GM19193 (cell line): ENCODE data around the gene TIMM10.

Experiments
- POLR2A ChIP-seq: IDR thresholded peaks from 4 replicates; pipeline ENCODE4 v1.6.1; 2011; ENCODE audit not compliant: insufficient read depth, insufficient read length; ENCODE audit errors: extremely low read depth

Gene TIMM10

GRCh38 chr11:57547854-57548377, 17.4 kb upstream of the TIMM10 start:
- TF ChIP-seq POLR2A, result no peak

GRCh38 chr11:57546869-57547475, 16.4 kb upstream of the TIMM10 start:
- TF ChIP-seq POLR2A, result no peak

GRCh38 chr11:57546451-57546850, 15.9 kb upstream of the TIMM10 start:
- TF ChIP-seq POLR2A, result no peak

GRCh38 chr11:57545883-57546282, 15.3 kb upstream of the TIMM10 start:
- no peak for TF ChIP-seq POLR2A

GRCh38 chr11:57544566-57544965, 14.0 kb upstream of the TIMM10 start:
- TF ChIP-seq POLR2A, result no peak

GRCh38 chr11:57543593-57543992, 13.0 kb upstream of the TIMM10 start:
- no peak for TF ChIP-seq POLR2A

- TF ChIP-seq POLR2A, result no peak
These were observed 12.0 kb upstream of the TIMM10 start for GRCh38 chr11:57542582-57542981.

- TF ChIP-seq POLR2A, result no peak
These were observed 10.6 kb upstream of the TIMM10 start for GRCh38 chr11:57541169-57541568.

GRCh38 chr11:57539342-57539741, 8.8 kb upstream of the TIMM10 start:
- TF ChIP-seq POLR2A, result no peak

- no peak for TF ChIP-seq POLR2A
These were observed 6.5 kb upstream of the TIMM10 start, which contains the start of gene SMTNL1 for GRCh38 chr11:57536947-57537619. TSS of gene SMTNL1 (plus strand) at chr11:57537595. CDS start at chr11:57542643, 5,048 bp downstream.

- TF ChIP-seq POLR2A, result no peak
These were observed 349 bp downstream of the TIMM10 start for GRCh38 chr11:57530215-57530595.

- TF ChIP-seq POLR2A, result no peak
These were observed 1.5 kb downstream of the TIMM10 start for GRCh38 chr11:57529012-57529411.

GRCh38 chr11:57527056-57527631, 3.4 kb downstream of the TIMM10 start:
- TF ChIP-seq POLR2A, result no peak

- no peak for TF ChIP-seq POLR2A
These were observed 7.1 kb downstream of the TIMM10 start for GRCh38 chr11:57523419-57523818.

GRCh38 chr11:57521116-57521515, 9.4 kb downstream of the TIMM10 start:
- TF ChIP-seq POLR2A, result no peak

- no peak for TF ChIP-seq POLR2A
These were observed 14.5 kb downstream of the TIMM10 start for GRCh38 chr11:57516061-57516443.
